GM21381 (cell line): Measurements from ENCODE around the gene NR2F1.
"Not testable (repeated sequence)": the region's sequence is repeated elsewhere in the genome, so short reads cannot be mapped to it uniquely, and the experiment has no call there.

Source experiments
- ATAC-seq: cut with Tn5 transposase; IDR thresholded peaks from one replicate; pipeline ENCODE4 v1.9.1; 2021; ENCODE audit warnings: mild to moderate bottlenecking, moderate library complexity; ENCODE audit not compliant: unreplicated experiment

The NR2F1 gene

GRCh38 chr5:93582677-93583438, at the start of gene NR2F1:
NR2F1 (plus strand) TSS chr5:93583222; CDS start chr5:93585024, 1,802 bp downstream.
- ATAC-seq: no peak

DNA sequence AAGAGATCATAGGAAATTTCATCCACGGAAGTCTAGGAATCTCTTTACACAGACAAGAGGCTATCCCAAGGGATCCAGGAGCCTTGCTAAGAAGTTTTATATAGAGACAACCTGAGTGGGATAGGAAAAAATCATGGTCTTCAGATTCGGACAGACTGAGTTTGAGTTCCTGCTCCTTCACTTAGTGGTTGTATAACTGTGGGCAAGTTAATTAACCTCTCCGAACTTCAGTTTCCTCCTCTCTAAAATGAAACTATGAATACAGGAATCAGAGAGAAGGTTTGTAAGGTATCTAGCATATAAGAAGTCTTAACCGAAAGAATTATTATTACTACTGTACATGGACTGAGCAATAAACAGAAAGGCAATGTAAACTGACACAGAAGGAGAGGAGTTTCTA, 37.1 kb upstream of the NR2F1 start:
- no peak for ATAC-seq

DNA sequence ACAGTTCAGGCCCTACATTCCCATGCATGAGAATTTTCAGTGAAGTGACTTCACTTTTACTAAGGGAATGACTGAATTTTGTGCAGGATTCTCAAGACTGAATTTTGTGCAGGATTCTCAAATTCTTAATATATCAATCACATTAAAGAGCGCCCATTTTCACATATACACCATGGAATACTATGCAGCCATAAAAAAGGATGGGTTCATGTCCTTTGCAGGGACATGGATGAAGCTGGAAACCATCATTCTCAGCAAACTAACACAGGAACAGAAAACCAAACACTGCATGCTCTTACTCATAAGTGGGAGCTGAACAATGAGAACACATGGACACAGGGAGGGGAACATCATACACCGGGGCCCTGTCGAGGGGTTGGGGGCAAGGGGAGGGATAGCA, 33.4 kb upstream of the NR2F1 start:
- ATAC-seq: not testable (repeated sequence)

DNA sequence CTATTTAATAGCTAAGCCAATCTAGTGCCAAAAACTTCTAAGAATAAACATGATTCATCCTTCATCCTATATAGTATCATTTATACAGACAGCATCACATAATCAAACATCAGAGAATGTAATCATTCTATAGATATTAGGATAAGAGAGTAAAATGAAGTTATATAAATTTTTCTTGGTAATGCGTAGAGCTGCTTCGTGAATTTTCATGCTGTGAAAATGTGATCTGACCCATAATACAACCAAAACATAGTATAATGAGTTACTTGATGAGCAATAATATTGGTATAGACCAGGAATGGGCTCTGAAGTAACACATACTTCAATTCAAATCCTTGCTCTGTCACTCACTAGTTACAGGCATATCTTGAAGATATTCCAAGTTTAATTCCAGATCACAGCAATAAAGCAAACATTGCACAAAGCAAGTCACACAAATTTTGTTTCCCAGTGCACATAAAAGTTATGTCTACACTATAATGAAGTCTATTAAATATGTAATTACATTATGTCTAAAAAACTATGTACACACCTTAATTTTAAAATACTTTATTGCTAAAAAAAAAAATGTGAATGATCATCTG, 25.9 kb upstream of the NR2F1 start:
- no peak for ATAC-seq

GRCh38 chr5:93566091-93566490, 16.9 kb upstream of the NR2F1 start:
- no peak for ATAC-seq

GRCh38 chr5:93567424-93567823, 15.6 kb upstream of the NR2F1 start:
- no peak for ATAC-seq

- no peak for ATAC-seq
Observed at GRCh38 chr5:93569300-93570160, 13.5 kb upstream of the NR2F1 start.

GRCh38 chr5:93570294-93571113, 12.5 kb upstream of the NR2F1 start:
- ATAC-seq: no peak

DNA sequence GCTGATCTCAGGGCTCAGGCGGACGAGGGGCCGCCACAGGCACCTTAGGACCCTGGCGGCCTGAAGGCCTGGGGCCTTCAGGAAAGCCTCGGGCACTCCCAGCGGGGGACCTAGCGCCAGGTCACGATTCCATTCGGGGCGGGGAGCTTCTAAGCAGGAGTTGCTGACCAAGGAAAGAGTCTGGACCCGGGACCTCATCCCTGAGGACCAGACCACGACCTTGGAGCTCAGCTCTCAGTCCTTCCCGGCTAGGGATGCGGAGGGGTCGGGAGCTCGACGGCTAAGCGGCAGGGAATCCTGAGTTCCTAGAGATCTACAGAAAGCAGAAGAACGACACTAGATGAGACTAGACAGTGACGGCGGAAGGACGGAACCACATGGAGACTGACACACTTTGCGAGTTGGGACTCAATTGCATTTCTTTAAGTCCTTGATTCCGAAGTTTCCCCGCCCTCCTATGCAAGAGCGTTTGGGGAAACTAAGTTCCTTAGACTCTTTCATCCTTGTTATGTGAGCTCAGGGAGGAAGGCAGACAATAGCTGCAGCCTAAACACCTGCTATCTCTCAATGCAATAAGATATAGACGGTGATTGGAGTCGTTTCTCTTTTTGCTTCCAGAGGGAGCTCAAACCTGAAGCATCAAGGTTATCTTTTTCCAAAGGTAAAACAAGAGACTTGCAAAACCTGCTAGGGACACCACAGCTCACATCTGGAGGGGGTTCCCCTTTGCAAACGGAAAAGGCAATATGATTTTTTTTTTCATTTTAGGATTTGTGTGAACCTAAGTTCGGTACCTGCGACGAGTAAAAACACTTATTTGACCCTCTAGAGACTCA, 11.7 kb upstream of the NR2F1 start:
- no peak for ATAC-seq

DNA sequence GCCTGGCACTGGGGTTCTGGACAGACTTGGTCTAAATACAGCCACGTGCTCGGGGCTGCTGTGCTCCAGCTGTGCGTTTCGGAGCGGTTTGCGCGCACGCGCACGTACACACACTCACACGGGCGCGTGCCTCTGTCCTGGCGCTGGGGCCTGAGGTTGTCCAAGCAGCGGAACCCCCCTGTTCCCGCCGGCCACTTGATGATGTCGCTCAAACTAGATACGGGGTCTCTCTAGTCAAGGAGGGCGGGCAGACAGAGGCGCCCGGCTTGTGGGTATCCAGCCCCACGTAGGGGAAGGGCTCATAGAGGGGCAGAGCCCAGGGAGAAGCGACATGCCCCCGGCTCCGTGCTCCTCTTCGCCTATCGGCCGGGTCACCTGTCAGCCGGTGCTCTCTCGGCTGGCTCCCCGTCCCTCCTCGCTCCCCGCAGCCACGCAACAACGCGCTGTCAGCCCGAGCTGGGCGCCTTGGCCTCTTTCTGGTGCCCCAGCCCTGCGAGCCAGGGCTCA, 10.9 kb upstream of the NR2F1 start:
- no peak for ATAC-seq

- no peak for ATAC-seq
Observed at GRCh38 chr5:93572608-93573353, 10.2 kb upstream of the NR2F1 start.

DNA sequence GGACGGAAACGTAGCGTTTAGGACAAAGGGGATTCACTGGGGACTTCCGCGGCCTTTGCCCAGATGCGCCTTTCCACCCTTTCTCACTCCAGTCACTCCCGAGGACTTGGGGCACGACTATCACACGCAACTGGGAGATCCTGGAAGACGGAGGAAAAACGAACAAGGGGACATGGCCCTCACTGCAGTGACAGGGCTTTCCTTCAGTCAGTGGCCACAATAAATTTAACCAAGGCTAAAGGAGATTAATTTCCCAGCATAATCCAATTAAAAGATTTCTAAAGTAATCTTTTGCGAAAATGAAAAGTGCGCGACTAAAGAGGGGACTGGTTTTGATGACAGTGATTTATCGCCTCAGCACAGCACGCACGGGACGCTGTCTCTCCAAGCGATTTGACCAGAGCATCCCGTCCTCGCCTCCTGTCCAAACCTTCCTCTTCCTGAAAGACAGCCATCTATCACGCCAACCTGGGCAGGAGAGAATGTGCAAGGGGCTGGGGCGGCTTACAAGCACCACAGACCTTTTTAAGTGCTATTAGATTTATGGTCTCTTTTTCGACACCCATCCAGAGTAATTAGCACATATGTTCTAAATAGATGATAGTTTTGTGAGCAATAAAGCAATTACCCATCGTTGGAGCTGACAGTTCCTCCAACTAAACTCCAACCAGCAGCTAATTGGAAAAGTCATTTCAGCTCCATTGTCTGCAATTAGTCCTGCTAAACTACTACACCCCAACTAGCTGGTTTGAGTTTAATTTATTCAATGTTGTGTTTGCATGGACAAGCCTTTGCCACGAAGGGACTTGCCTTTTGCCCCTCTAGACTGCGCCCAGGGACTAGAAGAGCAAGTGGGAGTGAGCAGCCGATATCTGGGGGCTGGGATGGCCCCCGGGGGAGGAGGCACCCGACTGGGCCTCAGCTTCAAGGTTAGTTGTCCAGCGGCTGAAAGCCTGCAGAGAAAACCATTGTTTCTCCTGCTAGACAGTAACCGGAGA, 9.4 kb upstream of the NR2F1 start:
- no peak for ATAC-seq

GRCh38 chr5:93574491-93575305, 8.3 kb upstream of the NR2F1 start:
- no peak for ATAC-seq

DNA sequence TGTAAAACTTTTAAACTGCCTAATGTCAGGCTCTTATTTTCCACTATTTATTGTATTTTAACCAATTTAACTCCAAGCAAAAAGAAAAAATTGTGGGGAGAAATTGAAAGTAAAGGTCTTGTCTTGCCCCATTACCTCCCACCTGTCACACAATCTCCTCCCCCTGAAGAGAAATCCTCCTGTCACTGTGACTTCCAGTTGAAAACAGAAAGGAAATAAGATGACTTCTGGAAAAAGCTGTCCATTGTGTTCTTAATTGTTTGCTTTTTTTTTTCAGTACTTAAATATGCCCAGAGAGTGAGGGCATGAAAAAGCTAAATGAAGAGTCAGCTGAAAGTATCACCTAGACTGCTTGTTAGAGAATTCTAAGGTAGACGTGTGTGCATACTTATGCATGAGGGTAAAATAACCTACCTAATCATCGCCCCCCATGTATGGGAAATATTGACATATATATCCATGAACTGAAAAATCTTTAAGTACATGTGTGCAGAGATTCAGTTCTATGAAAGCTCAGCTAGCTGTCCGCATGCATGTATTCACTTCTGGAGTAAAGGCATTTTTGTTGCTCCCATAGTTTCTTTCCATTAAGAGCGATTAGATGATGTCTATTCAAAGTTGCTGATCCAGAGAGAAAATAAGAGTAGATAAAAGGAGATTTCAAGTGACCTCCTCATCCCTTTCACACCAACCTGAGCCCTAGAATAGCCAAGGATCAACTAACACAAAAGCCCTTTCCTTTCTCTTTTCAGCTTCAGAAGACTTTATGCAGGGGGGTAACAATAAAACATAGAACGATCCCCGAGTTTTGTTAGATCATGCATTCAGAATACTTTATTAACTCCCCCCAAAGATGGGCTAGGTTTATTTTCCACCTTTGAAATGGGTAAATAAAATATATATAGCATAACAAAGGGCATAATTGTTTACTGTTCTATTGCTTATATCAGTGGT, 7.3 kb upstream of the NR2F1 start:
- ATAC-seq: no peak

GRCh38 chr5:93576994-93577853, 5.8 kb upstream of the NR2F1 start:
- no peak for ATAC-seq
